Breast epithelium (tissue), 3 donors: Measurements from ENCODE around the gene NFKBIB.

Experiments
- POLR2A ChIP-seq: fragments of 450-650 bp; IDR thresholded peaks from one replicate; pipeline ENCODE4 v1.6.1; 2016; ENCODE audit warnings: antibody characterized with exemption, mild to moderate bottlenecking, moderate library complexity
- TF ChIP-seq, protein P1 (sequence below), 3 donors: fragments of 450-650 bp; IDR thresholded peaks; one replicate each; pipeline ENCODE4 v1.5.1; 2016 to 2017; ENCODE audit warnings: antibody characterized with exemption in 3 of 3, mild to moderate bottlenecking in 3 of 3, moderate library complexity in 3 of 3

DNA sequence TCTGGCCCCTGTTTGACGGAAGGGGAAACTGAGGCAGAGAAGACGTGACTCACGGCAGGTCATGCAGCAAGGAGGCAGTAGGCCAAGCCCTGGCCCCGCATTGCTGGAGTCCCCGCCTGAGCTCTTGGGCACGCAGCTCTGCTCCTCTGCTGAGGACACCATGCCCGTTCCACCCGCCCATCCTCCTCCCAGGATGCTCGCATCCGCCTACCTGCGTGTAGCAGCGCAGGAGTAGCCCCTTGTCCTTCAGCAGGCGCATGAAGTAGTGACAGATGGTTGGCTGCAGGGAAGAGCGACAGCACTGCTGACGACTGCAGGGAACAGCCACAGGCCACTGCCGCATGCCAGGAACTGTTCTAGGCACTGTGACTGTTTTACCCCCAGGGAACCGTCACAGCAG is 10.9 kb upstream of the NFKBIB start:
- TF ChIP-seq, protein P1, sequence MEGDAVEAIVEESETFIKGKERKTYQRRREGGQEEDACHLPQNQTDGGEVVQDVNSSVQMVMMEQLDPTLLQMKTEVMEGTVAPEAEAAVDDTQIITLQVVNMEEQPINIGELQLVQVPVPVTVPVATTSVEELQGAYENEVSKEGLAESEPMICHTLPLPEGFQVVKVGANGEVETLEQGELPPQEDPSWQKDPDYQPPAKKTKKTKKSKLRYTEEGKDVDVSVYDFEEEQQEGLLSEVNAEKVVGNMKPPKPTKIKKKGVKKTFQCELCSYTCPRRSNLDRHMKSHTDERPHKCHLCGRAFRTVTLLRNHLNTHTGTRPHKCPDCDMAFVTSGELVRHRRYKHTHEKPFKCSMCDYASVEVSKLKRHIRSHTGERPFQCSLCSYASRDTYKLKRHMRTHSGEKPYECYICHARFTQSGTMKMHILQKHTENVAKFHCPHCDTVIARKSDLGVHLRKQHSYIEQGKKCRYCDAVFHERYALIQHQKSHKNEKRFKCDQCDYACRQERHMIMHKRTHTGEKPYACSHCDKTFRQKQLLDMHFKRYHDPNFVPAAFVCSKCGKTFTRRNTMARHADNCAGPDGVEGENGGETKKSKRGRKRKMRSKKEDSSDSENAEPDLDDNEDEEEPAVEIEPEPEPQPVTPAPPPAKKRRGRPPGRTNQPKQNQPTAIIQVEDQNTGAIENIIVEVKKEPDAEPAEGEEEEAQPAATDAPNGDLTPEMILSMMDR (IDR thresholded peaks at IDR 0.05), result no peak
- no peak for TF ChIP-seq POLR2A
